Suppressor macrophage treated with lipopolysaccharide for 1 hour (primary cell): ENCODE measurements around the gene TCERG1.

Experiments
- DNase-seq, 3 donors: peaks; one replicate each; pipeline ENCODE4 v3.0.0-alpha.2; 2020 to 2022

Gene TCERG1

GRCh38 chr5:146458894-146459293, 11.8 kb downstream of the TCERG1 start:
- no peak for DNase-seq

GRCh38 chr5:146461319-146461718, 14.2 kb downstream of the TCERG1 start:
- no peak for DNase-seq

GRCh38 chr5:146463446-146463845, 16.3 kb downstream of the TCERG1 start:
- no peak for DNase-seq

- peak in 1 of 3 donors; percentile 12 for DNase-seq
These were observed 19.6 kb downstream of the TCERG1 start for GRCh38 chr5:146466521-146467349.

- no peak for DNase-seq
These were observed 20.6 kb downstream of the TCERG1 start for GRCh38 chr5:146467760-146468159.

- peak; percentile 13 to 57 (median 54) for DNase-seq
These were observed 26.9 kb downstream of the TCERG1 start for GRCh38 chr5:146474065-146474464.

- no peak for DNase-seq
These were observed 28.2 kb downstream of the TCERG1 start for GRCh38 chr5:146475190-146475780.

GRCh38 chr5:146475906-146476305, 28.8 kb downstream of the TCERG1 start:
- no peak for DNase-seq

- no peak for DNase-seq
These were observed 35.6 kb downstream of the TCERG1 start for GRCh38 chr5:146482775-146483174.

GRCh38 chr5:146484714-146485391, 37.7 kb downstream of the TCERG1 start:
- DNase-seq, result no peak

GRCh38 chr5:146490089-146490843, 43.1 kb downstream of the TCERG1 start:
- DNase-seq, result no peak

- no peak for DNase-seq
These were observed 47.5 kb downstream of the TCERG1 start for GRCh38 chr5:146494656-146495055.

GRCh38 chr5:146499680-146500079, 52.5 kb downstream of the TCERG1 start:
- no peak for DNase-seq

- no peak for DNase-seq
These were observed 60.3 kb downstream of the TCERG1 start for GRCh38 chr5:146507428-146507827.

- DNase-seq, result peak; percentile 5 to 59 (median 34)
These were observed 63.5 kb downstream of the TCERG1 start for GRCh38 chr5:146510559-146511125.

- no peak for DNase-seq
These were observed 66.3 kb downstream of the TCERG1 start for GRCh38 chr5:146513462-146513861.

GRCh38 chr5:146514575-146514974, 67.4 kb downstream of the TCERG1 start:
- DNase-seq, result no peak

- no peak for DNase-seq
These were observed 68.5 kb downstream of the TCERG1 start for GRCh38 chr5:146515473-146516150.

- no peak for DNase-seq
These were observed 69.0 kb downstream of the TCERG1 start, which contains the start of gene GPR151 for GRCh38 chr5:146516151-146516475. GPR151 (minus strand) TSS chr5:146516190; CDS start chr5:146516113, 77 bp downstream.

GRCh38 chr5:146519554-146519953, 72.4 kb downstream of the TCERG1 start:
- no peak for DNase-seq

GRCh38 chr5:146520731-146521130, 73.6 kb downstream of the TCERG1 start:
- DNase-seq, result no peak
